Panc1 (cell line): ENCODE results near the gene ABCF3. TPM values are rescaled to one million over a fixed set of nuclear protein-coding genes. Genes with fewer than 3 reads are reported as not detected.

Source experiments
- ATAC-seq: fragments of 200-7000 bp; cut with Tn5 transposase; 2 replicates; pipeline ENCODE4 v1.9.1; 2020; ENCODE audit warnings: mild to moderate bottlenecking, moderate library complexity
- BruUV-seq: library from RNA; stranded (reverse); fragments of 400-500 nt; replicated peaks from 2 replicates; lab custom pipeline; 2021; lab: Mats Ljungman, UMichigan
- CTCF ChIA-PET: fragments of 300-600 bp; sonication (Branson Sonifier 250); formaldehyde crosslinking; loops from one replicate; lab custom pipeline; 2022; ENCODE audit warnings: antibody characterized with exemption; lab: Charles Lee
- POLR2A ChIA-PET: fragments of 300-600 bp; sonication (Branson Sonifier 250); formaldehyde crosslinking; loops from one replicate; lab custom pipeline; 2022; ENCODE audit warnings: antibody characterized with exemption; lab: Charles Lee
- DNase-seq: peaks from one replicate; pipeline ENCODE4 v3.0.0-alpha.2; 2010; ENCODE audit warnings: low read depth, low spot score
- H3K27ac ChIP-seq: 2 replicates; pipeline ENCODE4 v1.5.1; 2011; ENCODE audit warnings: mild to moderate bottlenecking, low read length, inconsistent platforms
- H3K27me3 ChIP-seq: fragments of 200-500 bp; sonication (Bioruptor generic); 2 replicates; pipeline ENCODE4 v1.6.0; 2014; ENCODE audit warnings: low read length, inconsistent platforms; ENCODE audit not compliant: control insufficient read depth, insufficient read depth
- H3K36me3 ChIP-seq: fragments of 200-500 bp; sonication (Bioruptor generic); 2 replicates; pipeline ENCODE4 v1.5.1; 2014; ENCODE audit warnings: inconsistent platforms, mild to moderate bottlenecking, low read length, moderate library complexity; ENCODE audit not compliant: control insufficient read depth, insufficient read depth
- H3K4me1 ChIP-seq: 2 replicates; pipeline ENCODE4 v1.5.1; 2011; ENCODE audit warnings: inconsistent platforms, mild to moderate bottlenecking, low read length, moderate library complexity; ENCODE audit not compliant: control insufficient read depth, insufficient read depth
- H3K4me3 ChIP-seq, 2 experiments: 2 replicates each; pipeline ENCODE4 v1.5.1; 2011 to 2012; ENCODE audit warnings: low read depth in 2 of 2, low read length in 2 of 2, mild to moderate bottlenecking in 2 of 2, inconsistent platforms in 1 of 2, moderate library complexity in 1 of 2
- H3K9me3 ChIP-seq: fragments of 200-500 bp; sonication (Bioruptor generic); 2 replicates; pipeline ENCODE4 v1.5.1; 2014; ENCODE audit warnings: low read depth, mild to moderate bottlenecking, inconsistent platforms, low read length, moderate library complexity; ENCODE audit not compliant: control insufficient read depth, insufficient read depth
- POLR2AphosphoS5 ChIP-seq: IDR thresholded peaks from 2 replicates; pipeline ENCODE4 v1.6.1; 2012; ENCODE audit warnings: mild to moderate bottlenecking, low read depth, low read length, moderate library complexity
- SIN3A ChIP-seq: IDR thresholded peaks from 2 replicates; pipeline ENCODE4 v1.6.1; 2012; ENCODE audit warnings: low read depth, mild to moderate bottlenecking, low read length, moderate library complexity, borderline replicate concordance; ENCODE audit not compliant: insufficient read depth
- TCF7L2 ChIP-seq: IDR thresholded peaks from 2 replicates; pipeline ENCODE4 v1.6.1; 2011; ENCODE audit warnings: mild to moderate bottlenecking, low read depth, low read length, inconsistent platforms
- in situ Hi-C: cut with HindIII; loops from 2 replicates; pipeline ENCODE4 v1.10.0; 2016; ENCODE audit warnings: low sequenced_read_pairs, low pct_unique_long_range_greater_than_20kb
- intact Hi-C: fragments of 100-400 bp; cut with micrococcal nuclease; formaldehyde crosslinking; loops from one replicate; pipeline ENCODE4 v1.10.0; 2022; ENCODE audit not compliant: unreplicated experiment
- total RNA-seq: library from RNA; stranded (reverse); gene quantifications from one replicate; pipeline ENCODE4 v1.2.1, GENCODE V29; 2021; ENCODE audit not compliant: unreplicated experiment
- TF ChIP-seq, protein P1 (sequence below): fragments of 450-650 bp; IDR thresholded peaks from 2 replicates; pipeline ENCODE4 v1.5.1; 2017; ENCODE audit warnings: mild to moderate bottlenecking
- TF ChIP-seq, protein P2 (sequence below), 2 experiments: IDR thresholded peaks; 2 replicates each; pipeline ENCODE4 v1.6.1; 2011 to 2012; ENCODE audit warnings: low read depth in 2 of 2, control low read depth in 1 of 2, low read length in 1 of 2, mild to moderate bottlenecking in 1 of 2, moderate library complexity in 1 of 2; ENCODE audit not compliant: insufficient read depth in 1 of 2

Gene ABCF3
- total RNA-seq, 1 experiment from 2014 or later: 101 TPM

DNA sequence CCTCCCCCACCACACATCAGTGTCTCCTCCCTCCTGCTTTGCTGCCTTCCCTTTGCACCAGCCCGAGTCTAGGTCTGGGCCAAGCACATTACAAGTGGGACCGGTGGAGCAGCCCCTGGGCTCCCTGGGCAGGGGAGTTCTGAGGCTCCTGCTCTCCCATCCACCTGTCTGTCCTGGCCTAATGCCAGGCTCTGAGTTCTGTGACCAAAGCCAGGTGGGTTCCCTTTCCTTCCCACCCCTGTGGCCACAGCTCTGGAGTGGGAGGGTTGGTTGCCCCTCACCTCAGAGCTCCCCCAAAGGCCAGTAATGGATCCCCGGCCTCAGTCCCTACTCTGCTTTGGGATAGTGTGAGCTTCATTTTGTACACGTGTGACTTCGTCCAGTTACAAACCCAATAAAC lies 2.3 kb upstream of the ABCF3 start:
- H3K36me3 ChIP-seq: peaks cover 31% of the 10 kb centered on the region
- in situ Hi-C loops (no loop called here), intact Hi-C loops (no loop called here)
- H3K27ac ChIP-seq: no peak overlapping the region
- BruUV-seq: no TSS peak
- H3K9me3 ChIP-seq: no peaks in the 10 kb centered on the region
- TF ChIP-seq POLR2AphosphoS5 (no peak), TCF7L2 (no peak), SIN3A (no peak)
- TF ChIP-seq, protein P1, sequence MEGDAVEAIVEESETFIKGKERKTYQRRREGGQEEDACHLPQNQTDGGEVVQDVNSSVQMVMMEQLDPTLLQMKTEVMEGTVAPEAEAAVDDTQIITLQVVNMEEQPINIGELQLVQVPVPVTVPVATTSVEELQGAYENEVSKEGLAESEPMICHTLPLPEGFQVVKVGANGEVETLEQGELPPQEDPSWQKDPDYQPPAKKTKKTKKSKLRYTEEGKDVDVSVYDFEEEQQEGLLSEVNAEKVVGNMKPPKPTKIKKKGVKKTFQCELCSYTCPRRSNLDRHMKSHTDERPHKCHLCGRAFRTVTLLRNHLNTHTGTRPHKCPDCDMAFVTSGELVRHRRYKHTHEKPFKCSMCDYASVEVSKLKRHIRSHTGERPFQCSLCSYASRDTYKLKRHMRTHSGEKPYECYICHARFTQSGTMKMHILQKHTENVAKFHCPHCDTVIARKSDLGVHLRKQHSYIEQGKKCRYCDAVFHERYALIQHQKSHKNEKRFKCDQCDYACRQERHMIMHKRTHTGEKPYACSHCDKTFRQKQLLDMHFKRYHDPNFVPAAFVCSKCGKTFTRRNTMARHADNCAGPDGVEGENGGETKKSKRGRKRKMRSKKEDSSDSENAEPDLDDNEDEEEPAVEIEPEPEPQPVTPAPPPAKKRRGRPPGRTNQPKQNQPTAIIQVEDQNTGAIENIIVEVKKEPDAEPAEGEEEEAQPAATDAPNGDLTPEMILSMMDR: no peak
- H3K4me1 ChIP-seq: peaks cover 15% of the 10 kb centered on the region
- ChIA-PET POLR2A (interaction anchor here (0.6 kb wide), 3 partner anchors 9 to 46 kb away, joined by 3 to 6 read pairs (median 3); partner anchors contain the start of gene AP2M1), CTCF (no interaction called here)
- no peaks in the 10 kb centered on the region for H3K27me3 ChIP-seq
- ATAC-seq (no peak), DNase-seq (no peak)
- H3K4me3 ChIP-seq: no peak overlapping the region

DNA sequence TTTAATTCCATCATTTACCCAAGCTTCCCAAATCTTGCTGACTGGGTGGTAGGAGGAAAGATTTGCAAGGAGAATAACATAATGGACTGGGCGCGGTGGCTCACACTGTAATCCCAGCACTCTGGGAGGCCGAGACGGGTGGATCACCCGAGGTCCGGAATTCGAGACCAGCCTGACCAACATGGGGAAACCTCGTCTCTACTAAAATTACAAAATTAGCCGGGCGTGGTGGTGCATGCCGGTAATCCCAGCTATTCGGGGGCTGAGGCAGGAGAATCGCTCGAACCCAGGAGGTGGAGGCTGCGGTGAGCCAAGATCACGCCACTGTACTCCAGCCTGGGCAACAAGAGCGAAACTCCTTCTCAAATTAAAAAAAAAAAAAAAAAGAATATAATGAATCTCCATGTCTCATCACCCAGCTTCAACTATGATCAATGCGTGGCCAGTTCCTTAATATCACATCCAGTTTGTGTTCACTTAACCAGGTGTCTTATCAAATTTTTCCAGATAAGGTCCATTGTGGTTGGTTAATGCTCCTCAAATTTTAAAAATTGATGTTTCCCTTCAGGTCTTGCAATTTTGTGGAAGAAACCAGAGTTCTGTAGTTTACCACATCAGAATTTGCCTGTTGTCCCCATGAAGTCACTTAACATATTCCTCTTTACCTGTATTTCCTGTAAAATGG lies 1.3 kb upstream of the ABCF3 start:
- no peak overlapping the region for H3K4me3 ChIP-seq

More for the DNA sequence above, 1.3 kb upstream of the ABCF3 start:
- DNase-seq (no peak), ATAC-seq (no peak)
- CTCF ChIA-PET: no interaction called here
- no peaks in the 10 kb centered on the region for H3K9me3 ChIP-seq
- BruUV-seq: no TSS peak
- intact Hi-C loops (no loop called here), in situ Hi-C loops (no loop called here)
- POLR2A ChIA-PET: interaction anchor here (0.6 kb wide), 1 partner anchor 10 kb away, joined by 3 read pairs; the partner anchor contains the start of gene AP2M1
- peak overlapping the region; percentile 90 for H3K27ac ChIP-seq
- H3K36me3 ChIP-seq: peaks cover 30% of the 10 kb centered on the region
- TF ChIP-seq SIN3A: no peak
- no peak for TF ChIP-seq TCF7L2
- TF ChIP-seq POLR2AphosphoS5: no peak
- TF ChIP-seq, protein P2, sequence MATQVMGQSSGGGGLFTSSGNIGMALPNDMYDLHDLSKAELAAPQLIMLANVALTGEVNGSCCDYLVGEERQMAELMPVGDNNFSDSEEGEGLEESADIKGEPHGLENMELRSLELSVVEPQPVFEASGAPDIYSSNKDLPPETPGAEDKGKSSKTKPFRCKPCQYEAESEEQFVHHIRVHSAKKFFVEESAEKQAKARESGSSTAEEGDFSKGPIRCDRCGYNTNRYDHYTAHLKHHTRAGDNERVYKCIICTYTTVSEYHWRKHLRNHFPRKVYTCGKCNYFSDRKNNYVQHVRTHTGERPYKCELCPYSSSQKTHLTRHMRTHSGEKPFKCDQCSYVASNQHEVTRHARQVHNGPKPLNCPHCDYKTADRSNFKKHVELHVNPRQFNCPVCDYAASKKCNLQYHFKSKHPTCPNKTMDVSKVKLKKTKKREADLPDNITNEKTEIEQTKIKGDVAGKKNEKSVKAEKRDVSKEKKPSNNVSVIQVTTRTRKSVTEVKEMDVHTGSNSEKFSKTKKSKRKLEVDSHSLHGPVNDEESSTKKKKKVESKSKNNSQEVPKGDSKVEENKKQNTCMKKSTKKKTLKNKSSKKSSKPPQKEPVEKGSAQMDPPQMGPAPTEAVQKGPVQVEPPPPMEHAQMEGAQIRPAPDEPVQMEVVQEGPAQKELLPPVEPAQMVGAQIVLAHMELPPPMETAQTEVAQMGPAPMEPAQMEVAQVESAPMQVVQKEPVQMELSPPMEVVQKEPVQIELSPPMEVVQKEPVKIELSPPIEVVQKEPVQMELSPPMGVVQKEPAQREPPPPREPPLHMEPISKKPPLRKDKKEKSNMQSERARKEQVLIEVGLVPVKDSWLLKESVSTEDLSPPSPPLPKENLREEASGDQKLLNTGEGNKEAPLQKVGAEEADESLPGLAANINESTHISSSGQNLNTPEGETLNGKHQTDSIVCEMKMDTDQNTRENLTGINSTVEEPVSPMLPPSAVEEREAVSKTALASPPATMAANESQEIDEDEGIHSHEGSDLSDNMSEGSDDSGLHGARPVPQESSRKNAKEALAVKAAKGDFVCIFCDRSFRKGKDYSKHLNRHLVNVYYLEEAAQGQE (IDR thresholded peaks at IDR 0.05; ENCODE audit: insufficient read depth in 1 of 2, low read depth in 2 of 2, low read length in 1 of 2): no peak
- TF ChIP-seq, protein P1: no peak
- no peaks in the 10 kb centered on the region for H3K27me3 ChIP-seq
- peaks cover 15% of the 10 kb centered on the region for H3K4me1 ChIP-seq
